Heart left ventricle (tissue), 13 donors: Measurements from ENCODE around the gene SLC35F1.
"Not testable (repeated sequence)": the region's sequence is repeated elsewhere in the genome, so short reads cannot be mapped to it uniquely, and the experiment has no call there.

Experiments
- POLR2A ChIP-seq, 2 donors: fragments of 450-650 bp; IDR thresholded peaks; one replicate each; pipeline ENCODE4 v1.6.1; 2017; ENCODE audit warnings: antibody characterized with exemption in 2 of 2, mild to moderate bottlenecking in 2 of 2, moderate library complexity in 2 of 2
- TF ChIP-seq, protein P1 (sequence below), 12 donors: fragments of 200-600 bp; sonication (generic) in 4 of 12; IDR thresholded peaks; one replicate each; pipeline versions ENCODE4 v1.5.0 to v1.8.0; 2018 to 2022; ENCODE audit warnings: antibody characterized with exemption in 12 of 12, mild to moderate bottlenecking in 5 of 12
- donor health status: ischemic (EF 13 %, LVEDD 7.1; RV severe dilation, severe dysfunction).
- donor health status: DM: no; HTN: yes; CAD: no.
- donor health status: DM: no; HTN: no; CAD: no.
- donor health status: ischemic (EF 25% LVEDD 6.9; RV normal size, moderate dysfunction).
- donor health status: ischemic (EF 25% LVEDD 5.7; RV mildly dilated, moderate dysfunction).
- donor health status: ischemic (EF 35%, LVEDD 5.7; RV mildly dilated, moderate dysfunction).
- donor health status: nonischemic (EF 11% LVEDD 7.7; RV severe dilation, severe dysfunction).
- donor health status: DM: yes; HTN: yes; CAD: no.
- donor health status: PGD.
- donor health status: ischemic (EF 29% LVEDD 5.4; RV normal size, mild dysfunction).
- donor health status: nonischemic (EF 23%, LVEDD 6.1; RV moderate dilation, normal function).

DNA sequence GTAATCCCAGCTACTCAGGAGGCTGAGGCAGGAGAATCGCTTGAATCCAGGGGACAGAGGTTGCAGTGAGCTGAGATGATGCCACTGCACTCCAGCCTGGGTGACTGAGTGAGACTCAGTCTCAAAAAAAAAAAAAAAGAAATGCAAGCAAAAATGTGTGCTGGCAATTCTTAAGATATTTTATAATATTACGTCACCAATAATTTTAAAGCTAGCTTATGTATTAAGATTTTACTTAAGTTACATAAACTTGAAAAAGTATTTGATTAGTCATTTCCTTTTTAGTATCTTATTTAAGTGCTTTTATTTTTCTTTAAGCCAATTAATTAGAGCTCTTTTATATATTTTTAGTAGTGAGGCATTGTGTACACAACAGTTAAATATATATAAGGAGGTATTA lies 48.5 kb upstream of the SLC35F1 start:
- TF ChIP-seq, protein P1, sequence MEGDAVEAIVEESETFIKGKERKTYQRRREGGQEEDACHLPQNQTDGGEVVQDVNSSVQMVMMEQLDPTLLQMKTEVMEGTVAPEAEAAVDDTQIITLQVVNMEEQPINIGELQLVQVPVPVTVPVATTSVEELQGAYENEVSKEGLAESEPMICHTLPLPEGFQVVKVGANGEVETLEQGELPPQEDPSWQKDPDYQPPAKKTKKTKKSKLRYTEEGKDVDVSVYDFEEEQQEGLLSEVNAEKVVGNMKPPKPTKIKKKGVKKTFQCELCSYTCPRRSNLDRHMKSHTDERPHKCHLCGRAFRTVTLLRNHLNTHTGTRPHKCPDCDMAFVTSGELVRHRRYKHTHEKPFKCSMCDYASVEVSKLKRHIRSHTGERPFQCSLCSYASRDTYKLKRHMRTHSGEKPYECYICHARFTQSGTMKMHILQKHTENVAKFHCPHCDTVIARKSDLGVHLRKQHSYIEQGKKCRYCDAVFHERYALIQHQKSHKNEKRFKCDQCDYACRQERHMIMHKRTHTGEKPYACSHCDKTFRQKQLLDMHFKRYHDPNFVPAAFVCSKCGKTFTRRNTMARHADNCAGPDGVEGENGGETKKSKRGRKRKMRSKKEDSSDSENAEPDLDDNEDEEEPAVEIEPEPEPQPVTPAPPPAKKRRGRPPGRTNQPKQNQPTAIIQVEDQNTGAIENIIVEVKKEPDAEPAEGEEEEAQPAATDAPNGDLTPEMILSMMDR (IDR thresholded peaks at IDR 0.05) = not testable (repeated sequence)
- not testable (repeated sequence) for TF ChIP-seq POLR2A (IDR thresholded peaks at IDR 0.05)
